GM12872 (cell line): ENCODE measurements around the gene LEMD1.

Source experiments
- TF ChIP-seq, protein P1 (sequence below): IDR thresholded peaks from 3 replicates; pipeline ENCODE4 v1.5.1; 2011; ENCODE audit warnings: low read depth, mild to moderate bottlenecking, low read length, moderate library complexity; ENCODE audit not compliant: insufficient read depth

The LEMD1 gene

DNA sequence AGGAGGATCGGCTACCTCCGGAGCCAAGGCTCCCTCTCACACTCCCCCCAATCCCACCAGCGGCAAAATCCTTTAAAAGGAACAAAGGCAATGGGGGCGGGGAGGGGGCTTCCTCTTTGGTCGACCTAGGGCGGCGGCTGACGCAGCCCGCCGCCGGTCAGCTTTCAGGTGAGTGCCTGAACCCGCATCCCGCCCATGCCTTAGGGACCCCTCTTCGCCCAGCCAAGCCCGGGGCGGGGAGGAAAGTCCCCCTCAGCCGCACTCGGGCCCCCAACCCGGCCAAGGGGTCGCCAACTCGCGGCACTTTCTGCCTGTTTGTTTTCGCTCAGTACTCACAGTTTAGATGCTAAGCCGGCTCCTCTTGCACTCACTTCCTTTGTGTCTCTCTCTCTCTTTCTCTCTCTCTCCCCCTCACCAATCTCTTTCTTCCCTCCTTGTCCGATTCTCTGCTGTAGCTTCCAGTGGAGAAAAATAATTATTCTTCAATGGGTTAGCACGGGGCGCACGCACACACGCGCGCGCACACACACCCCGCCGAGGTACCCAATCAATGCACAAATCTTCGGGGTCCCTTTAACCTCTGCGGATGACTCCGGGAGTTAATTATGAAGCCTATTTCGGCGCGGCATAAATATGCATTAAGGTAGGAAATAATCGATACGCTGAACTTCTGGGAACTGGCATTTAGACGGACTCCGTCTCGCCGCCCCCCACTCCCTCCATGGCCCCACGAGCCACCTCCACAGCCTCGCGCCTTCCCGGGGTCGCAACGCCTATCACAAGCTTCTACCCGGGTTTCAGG lies 33.9 kb upstream of the LEMD1 start, which contains the start of gene BLACAT1:
Gene BLACAT1, minus strand, starts transcription at position 465 of the 802 bp plus-strand sequence.
- TF ChIP-seq, protein P1, sequence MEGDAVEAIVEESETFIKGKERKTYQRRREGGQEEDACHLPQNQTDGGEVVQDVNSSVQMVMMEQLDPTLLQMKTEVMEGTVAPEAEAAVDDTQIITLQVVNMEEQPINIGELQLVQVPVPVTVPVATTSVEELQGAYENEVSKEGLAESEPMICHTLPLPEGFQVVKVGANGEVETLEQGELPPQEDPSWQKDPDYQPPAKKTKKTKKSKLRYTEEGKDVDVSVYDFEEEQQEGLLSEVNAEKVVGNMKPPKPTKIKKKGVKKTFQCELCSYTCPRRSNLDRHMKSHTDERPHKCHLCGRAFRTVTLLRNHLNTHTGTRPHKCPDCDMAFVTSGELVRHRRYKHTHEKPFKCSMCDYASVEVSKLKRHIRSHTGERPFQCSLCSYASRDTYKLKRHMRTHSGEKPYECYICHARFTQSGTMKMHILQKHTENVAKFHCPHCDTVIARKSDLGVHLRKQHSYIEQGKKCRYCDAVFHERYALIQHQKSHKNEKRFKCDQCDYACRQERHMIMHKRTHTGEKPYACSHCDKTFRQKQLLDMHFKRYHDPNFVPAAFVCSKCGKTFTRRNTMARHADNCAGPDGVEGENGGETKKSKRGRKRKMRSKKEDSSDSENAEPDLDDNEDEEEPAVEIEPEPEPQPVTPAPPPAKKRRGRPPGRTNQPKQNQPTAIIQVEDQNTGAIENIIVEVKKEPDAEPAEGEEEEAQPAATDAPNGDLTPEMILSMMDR, result no peak

DNA sequence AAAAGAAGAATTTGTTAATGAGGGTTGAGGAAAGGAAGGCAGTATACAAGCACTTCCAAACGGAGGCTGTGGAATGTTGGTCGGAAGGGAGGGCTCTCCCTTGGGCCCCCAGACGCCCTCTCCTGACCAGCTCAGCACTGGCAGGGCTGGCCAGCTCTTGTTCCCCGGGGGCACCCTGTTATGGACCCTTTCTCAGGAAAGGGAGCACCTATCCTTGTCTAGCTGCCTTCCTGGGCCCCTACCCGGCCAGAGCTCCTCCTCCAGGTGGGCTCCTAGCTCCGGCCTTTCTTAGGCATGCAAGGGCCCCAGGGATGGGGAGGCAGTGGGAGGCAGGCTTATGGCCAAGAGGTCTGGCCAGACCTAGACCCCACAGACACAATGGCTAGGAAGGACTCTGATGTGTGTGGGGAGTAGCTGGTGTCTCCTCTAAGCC lies 33.1 kb upstream of the LEMD1 start:
- TF ChIP-seq, protein P1, result no peak

DNA sequence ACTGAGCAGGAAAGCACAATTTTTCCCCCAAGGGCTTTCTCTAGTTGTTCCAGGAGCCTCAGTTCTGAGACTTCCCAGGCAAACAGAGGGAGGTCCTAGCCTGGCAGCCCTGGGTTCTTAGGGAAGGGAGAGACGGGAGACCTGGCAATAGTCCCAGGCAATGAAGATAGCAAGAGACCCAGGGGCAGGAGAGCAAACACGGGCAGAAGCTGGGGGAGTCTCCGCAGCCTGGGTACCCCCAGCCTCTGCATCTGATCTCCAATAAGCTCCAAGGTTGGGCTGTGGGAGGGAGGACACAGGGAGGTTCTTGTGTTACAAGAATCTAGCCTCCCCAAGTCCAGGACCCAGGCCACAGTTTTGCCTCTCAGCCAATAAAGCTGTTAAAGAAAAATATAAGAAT lies 31.6 kb upstream of the LEMD1 start:
- TF ChIP-seq, protein P1, result no peak

DNA sequence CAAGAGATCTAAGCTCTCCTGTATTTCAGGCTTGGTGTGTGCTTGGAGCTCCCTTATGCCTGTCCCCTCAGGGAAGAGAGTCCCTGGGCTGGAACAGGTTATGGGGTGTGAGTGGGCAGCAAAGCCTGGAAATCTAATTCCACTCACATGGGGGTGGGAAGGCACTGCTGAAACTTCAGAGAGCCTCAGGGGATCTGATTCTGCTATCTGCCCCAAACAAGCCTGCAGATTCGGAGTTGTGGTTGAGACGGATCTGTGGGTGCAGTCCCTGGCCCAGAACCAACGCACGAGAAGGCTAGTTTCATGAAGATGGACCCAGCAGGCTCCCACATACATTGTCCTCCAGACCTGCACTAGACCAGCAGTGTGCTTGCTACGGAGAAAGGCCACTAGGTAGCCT lies 31.1 kb upstream of the LEMD1 start:
- TF ChIP-seq, protein P1, result no peak

DNA sequence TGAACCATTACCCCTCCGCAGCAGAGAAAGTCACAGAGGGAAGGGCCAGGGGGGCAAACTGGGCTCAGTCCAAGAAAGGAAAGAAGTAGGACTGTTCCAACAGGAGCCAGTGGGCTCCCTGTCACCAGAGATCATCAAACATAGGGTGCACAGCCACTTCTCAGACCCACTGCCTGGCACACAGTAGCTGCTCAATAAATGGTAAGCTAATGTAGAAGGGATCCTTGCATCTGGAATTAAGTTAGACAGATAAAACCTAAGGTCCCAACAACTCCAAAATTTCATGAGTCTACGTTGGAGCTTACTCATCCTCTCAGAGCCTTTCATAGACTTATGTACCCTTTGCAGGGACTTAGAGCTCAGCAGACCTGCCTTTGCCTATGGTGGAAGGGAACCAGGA lies 30.5 kb upstream of the LEMD1 start:
- TF ChIP-seq, protein P1, result no peak

DNA sequence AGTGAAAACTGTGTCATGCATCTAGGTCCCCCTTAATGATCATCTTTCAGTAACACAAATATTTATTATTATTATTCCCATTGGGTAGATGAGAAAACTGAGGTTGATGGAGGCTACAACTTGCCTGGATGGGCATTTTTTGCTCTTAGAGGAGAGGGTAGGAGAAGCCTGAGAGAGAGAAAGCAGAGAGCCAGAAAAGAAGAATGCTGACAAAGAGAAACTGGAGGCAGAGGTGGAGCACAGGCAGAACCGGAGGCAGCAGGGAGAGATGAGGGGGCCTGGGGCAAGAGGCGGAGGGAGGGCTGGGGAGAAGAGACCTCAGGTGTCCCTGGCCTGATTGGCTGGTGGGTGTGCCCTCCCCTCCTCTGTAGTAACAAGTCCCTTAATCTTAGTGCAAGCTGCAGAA lies 29.9 kb upstream of the LEMD1 start:
- TF ChIP-seq, protein P1, result no peak

DNA sequence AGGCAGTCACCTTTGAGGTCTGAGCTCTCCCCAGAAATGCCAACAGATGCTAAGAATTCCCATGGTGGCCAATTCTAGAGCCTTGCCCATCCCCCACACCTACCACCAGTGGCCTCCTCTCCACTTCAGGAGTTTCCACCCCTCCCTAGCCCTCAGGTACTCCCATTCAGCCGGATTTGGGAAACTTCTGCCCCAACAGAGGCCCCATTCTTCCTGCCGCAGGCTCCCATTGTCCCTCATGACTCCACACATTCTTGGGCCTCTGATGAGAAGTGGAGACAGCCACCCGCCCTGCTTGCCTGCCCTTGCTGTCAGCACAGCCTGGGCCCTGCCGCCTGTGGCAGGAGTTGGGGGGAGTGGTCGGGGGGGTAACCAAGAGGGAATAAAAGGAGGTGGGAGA lies 29.3 kb upstream of the LEMD1 start:
- TF ChIP-seq, protein P1, result no peak
